HG02571 (cell line): ENCODE data around the gene ZSWIM8.
"Not testable (repeated sequence)": the region's sequence is repeated elsewhere in the genome, so short reads cannot be mapped to it uniquely, and the experiment has no call there.

ENCODE experiments used
- ATAC-seq: cut with Tn5 transposase; IDR thresholded peaks from one replicate; pipeline ENCODE4 v1.9.1; 2021; ENCODE audit warnings: mild to moderate bottlenecking, moderate library complexity; ENCODE audit not compliant: unreplicated experiment

The ZSWIM8 gene

GRCh38 chr10:73772281-73773151 lies 12.9 kb upstream of the ZSWIM8 start:
- ATAC-seq, result peak; percentile 55

GRCh38 chr10:73773152-73773879 lies 12.1 kb upstream of the ZSWIM8 start:
- ATAC-seq, result no peak

GRCh38 chr10:73774637-73775036 lies 10.8 kb upstream of the ZSWIM8 start:
- no peak for ATAC-seq

GRCh38 chr10:73779018-73779417 lies 6.4 kb upstream of the ZSWIM8 start:
- no peak for ATAC-seq

GRCh38 chr10:73779539-73780197 lies 5.7 kb upstream of the ZSWIM8 start:
- no peak for ATAC-seq

GRCh38 chr10:73780301-73780700 lies 5.1 kb upstream of the ZSWIM8 start:
- ATAC-seq, result no peak

GRCh38 chr10:73780966-73781365 lies 4.4 kb upstream of the ZSWIM8 start:
- no peak for ATAC-seq

GRCh38 chr10:73781548-73781878 lies 3.9 kb upstream of the ZSWIM8 start:
- ATAC-seq, result peak; percentile 9

- peak; percentile 50 for ATAC-seq
Observed at GRCh38 chr10:73781879-73782748, 3.3 kb upstream of the ZSWIM8 start, which contains the start of gene CHCHD1. Gene CHCHD1 (plus strand): TSS chr10:73782048. CDS start chr10:73782076, 28 bp downstream.

GRCh38 chr10:73782749-73783085 lies 2.7 kb upstream of the ZSWIM8 start:
- no peak for ATAC-seq

GRCh38 chr10:73785721-73786511 lies 510 bp downstream of the ZSWIM8 start:
- peak; percentile 17 for ATAC-seq

- no peak for ATAC-seq
Observed at GRCh38 chr10:73786512-73786885, 1.1 kb downstream of the ZSWIM8 start.

- ATAC-seq, result not testable (repeated sequence)
Observed at GRCh38 chr10:73787031-73787800, 1.8 kb downstream of the ZSWIM8 start.

GRCh38 chr10:73788864-73789658 lies 3.7 kb downstream of the ZSWIM8 start:
- no peak for ATAC-seq

- ATAC-seq, result no peak
Observed at GRCh38 chr10:73789659-73790055, 4.3 kb downstream of the ZSWIM8 start.

GRCh38 chr10:73790886-73791625 lies 5.7 kb downstream of the ZSWIM8 start:
- ATAC-seq, result no peak

GRCh38 chr10:73791871-73792400 lies 6.5 kb downstream of the ZSWIM8 start:
- no peak for ATAC-seq
